Trophoblast cell (in vitro differentiated cells and primary cell): ENCODE results near the gene SIAH3.

Source experiments
- DNase-seq, 2 donors: peaks; one replicate each; pipeline ENCODE4 v3.0.0-alpha.2; 2016
- H2AFZ ChIP-seq: 2 replicates; pipeline ENCODE4 v1.6.1; 2013; ENCODE audit warnings: low read length, moderate library complexity, mild to moderate bottlenecking; ENCODE audit not compliant: insufficient read depth, poor library complexity
- H2AK5ac ChIP-seq: 2 replicates; pipeline ENCODE4 v1.6.1; 2013; ENCODE audit warnings: mild to moderate bottlenecking, low read length
- H2BK120ac ChIP-seq: 2 replicates; pipeline ENCODE4 v1.6.1; 2013; ENCODE audit warnings: low read length, mild to moderate bottlenecking, moderate library complexity; ENCODE audit not compliant: insufficient read depth, poor library complexity
- H2BK12ac ChIP-seq: 2 replicates; pipeline ENCODE4 v1.6.1; 2013; ENCODE audit warnings: mild to moderate bottlenecking, low read length, moderate library complexity
- H2BK5ac ChIP-seq: 2 replicates; pipeline ENCODE4 v1.6.1; 2013; ENCODE audit warnings: low read length, low read depth, moderate library complexity, mild to moderate bottlenecking; ENCODE audit not compliant: poor library complexity
- H3K14ac ChIP-seq: 2 replicates; pipeline ENCODE4 v1.6.1; 2013; ENCODE audit warnings: mild to moderate bottlenecking, low read length
- H3K18ac ChIP-seq: 2 replicates; pipeline ENCODE4 v1.6.1; 2013; ENCODE audit warnings: mild to moderate bottlenecking, low read length
- H3K23ac ChIP-seq: 2 replicates; pipeline ENCODE4 v1.6.1; 2013; ENCODE audit warnings: low read length
- H3K27ac ChIP-seq: 2 replicates; pipeline ENCODE4 v1.5.1; 2013; ENCODE audit warnings: low read depth, mild to moderate bottlenecking, inconsistent platforms, low read length, moderate library complexity
- H3K27me3 ChIP-seq: 2 replicates; pipeline ENCODE4 v1.6.1; 2013; ENCODE audit warnings: inconsistent platforms, mild to moderate bottlenecking, low read length, moderate library complexity; ENCODE audit not compliant: insufficient read depth
- H3K36me3 ChIP-seq, 2 experiments: 1 replicate in 1 of 2; 2 replicates in 1 of 2; pipeline ENCODE4 v1.6.1; 2013; ENCODE audit warnings: low read length in 2 of 2, mild to moderate bottlenecking in 2 of 2, moderate library complexity in 1 of 2; ENCODE audit not compliant: insufficient read depth in 2 of 2, control insufficient read depth in 1 of 2
- H3K4ac ChIP-seq: 2 replicates; pipeline ENCODE4 v1.6.1; 2013; ENCODE audit warnings: low read depth, mild to moderate bottlenecking, low read length, moderate library complexity
- H3K4me1 ChIP-seq, 2 experiments: 1 replicate in 1 of 2; 2 replicates in 1 of 2; pipeline ENCODE4 v1.6.1; 2013; ENCODE audit warnings: low read length in 2 of 2, mild to moderate bottlenecking in 2 of 2, moderate library complexity in 1 of 2; ENCODE audit not compliant: insufficient read depth in 2 of 2, control insufficient read depth in 1 of 2
- H3K4me2 ChIP-seq: 2 replicates; pipeline ENCODE4 v1.6.1; 2013; ENCODE audit warnings: inconsistent platforms, mild to moderate bottlenecking, low read length, moderate library complexity
- H3K4me3 ChIP-seq: 2 replicates; pipeline ENCODE4 v1.5.1; 2013; ENCODE audit warnings: mild to moderate bottlenecking, low read depth, low read length, inconsistent platforms
- H3K79me1 ChIP-seq: one replicate; pipeline ENCODE4 v1.6.1; 2013; ENCODE audit warnings: low read length
- H3K79me2 ChIP-seq: 2 replicates; pipeline ENCODE4 v1.6.1; 2013; ENCODE audit warnings: low read length, mild to moderate bottlenecking; ENCODE audit not compliant: control insufficient read depth, insufficient read depth, poor library complexity
- H3K9ac ChIP-seq: 2 replicates; pipeline ENCODE4 v1.6.1; 2013; ENCODE audit warnings: mild to moderate bottlenecking, low read length
- H3K9me3 ChIP-seq: 2 replicates; pipeline ENCODE4 v1.6.1; 2013; ENCODE audit warnings: low read depth, mild to moderate bottlenecking, control low read depth, inconsistent platforms, low read length; ENCODE audit not compliant: insufficient read depth
- H4K12ac ChIP-seq: 2 replicates; pipeline ENCODE4 v1.6.1; 2013; ENCODE audit warnings: low read depth, mild to moderate bottlenecking, low read length, moderate library complexity
- H4K8ac ChIP-seq: 2 replicates; pipeline ENCODE4 v1.6.1; 2013; ENCODE audit warnings: low read depth, mild to moderate bottlenecking, low read length, moderate library complexity
- H4K91ac ChIP-seq: one replicate; pipeline ENCODE4 v1.6.1; 2013; ENCODE audit warnings: low read depth, mild to moderate bottlenecking, low read length, moderate library complexity
- WGBS: extraction: QIAGEN DNeasy Blood & Tissue Kit; methylation state at CpG from one replicate; pipeline ENCODE4 v1.1.7; 2013; ENCODE audit warnings: missing lambda C conversion rate; ENCODE audit not compliant: insufficient read length, insufficient coverage; ENCODE audit errors: extremely low coverage; 5-methylcytosine and 5-hydroxymethylcytosine counted together

The SIAH3 gene

DNA sequence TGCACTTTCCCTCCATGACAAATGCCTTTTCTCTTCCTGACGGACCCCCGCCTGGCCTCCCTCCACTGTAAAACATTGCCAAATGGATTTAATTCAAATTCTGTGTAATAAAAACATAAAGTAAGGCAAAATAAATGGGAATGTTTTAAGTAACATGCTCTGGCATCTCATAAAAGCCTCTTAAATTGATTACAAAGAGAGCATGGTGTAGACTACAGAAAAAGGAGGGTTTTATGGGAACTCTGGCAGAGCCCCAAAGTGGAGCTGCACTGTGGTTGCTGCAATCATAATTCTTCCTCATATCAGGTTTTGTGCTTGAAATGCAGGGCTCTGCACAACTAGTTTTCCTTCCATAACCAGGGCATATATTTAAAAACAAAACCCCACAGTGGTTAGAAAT lies 44.3 kb upstream of the SIAH3 start:
- Histone ChIP-seq H3K36me3 (no peaks in the 10 kb centered on the region), H3K4me3 (no peak overlapping the region), H4K8ac (no peak overlapping the region), H2BK5ac (no peak overlapping the region), H3K4ac (no peak overlapping the region), H3K79me2 (no peaks in the 10 kb centered on the region), H3K4me2 (no peak overlapping the region), H3K9ac (no peak overlapping the region), H3K23ac (no peak overlapping the region), H2BK120ac (no peak overlapping the region), H2BK12ac (no peak overlapping the region), H3K27ac (no peak overlapping the region), H4K91ac (no peak overlapping the region), H2AK5ac (no peak overlapping the region), H3K79me1 (no peaks in the 10 kb centered on the region), H3K27me3 (no peaks in the 10 kb centered on the region), H4K12ac (no peak overlapping the region), H3K18ac (no peak overlapping the region), H2AFZ (no peak overlapping the region), H3K14ac (no peak overlapping the region), H3K9me3 (no peaks in the 10 kb centered on the region), H3K4me1 (no peaks in the 10 kb centered on the region)
- WGBS = no CpG with 5 or more reads among the region's 2 CpGs
- no peak for DNase-seq

DNA sequence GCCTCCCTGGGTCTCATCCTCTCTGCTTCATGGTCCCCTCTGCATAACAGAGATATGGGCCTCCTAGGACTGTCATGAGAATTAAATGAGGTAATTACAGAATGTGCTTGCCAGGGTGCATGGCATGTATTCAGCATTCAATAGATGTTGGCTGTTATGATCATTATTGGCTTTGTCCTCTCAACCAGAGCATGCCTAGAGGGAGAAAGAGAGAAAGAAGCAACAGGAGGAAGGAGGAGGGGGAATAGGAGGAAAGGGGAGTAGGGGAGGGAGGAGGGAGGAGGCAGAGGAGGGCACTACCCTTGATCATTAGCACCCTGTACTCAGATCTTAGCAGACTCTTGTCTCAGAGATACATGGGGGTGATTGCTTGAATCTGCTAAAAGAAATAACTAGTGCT lies 41.0 kb upstream of the SIAH3 start:
- Histone ChIP-seq H3K36me3 (no peaks in the 10 kb centered on the region), H4K8ac (no peak overlapping the region), H4K12ac (no peak overlapping the region), H4K91ac (no peak overlapping the region), H3K79me2 (no peaks in the 10 kb centered on the region), H3K27ac (no peak overlapping the region), H2AFZ (no peak overlapping the region), H2BK120ac (no peak overlapping the region), H3K9ac (no peak overlapping the region), H3K4me1 (no peaks in the 10 kb centered on the region), H3K4me2 (no peak overlapping the region), H2BK12ac (no peak overlapping the region), H2AK5ac (no peak overlapping the region), H3K4me3 (no peak overlapping the region), H3K27me3 (no peaks in the 10 kb centered on the region), H3K79me1 (no peaks in the 10 kb centered on the region), H3K4ac (no peak overlapping the region), H2BK5ac (no peak overlapping the region), H3K14ac (no peak overlapping the region), H3K23ac (no peak overlapping the region), H3K9me3 (no peaks in the 10 kb centered on the region), H3K18ac (no peak overlapping the region)
- DNase-seq = no peak

DNA sequence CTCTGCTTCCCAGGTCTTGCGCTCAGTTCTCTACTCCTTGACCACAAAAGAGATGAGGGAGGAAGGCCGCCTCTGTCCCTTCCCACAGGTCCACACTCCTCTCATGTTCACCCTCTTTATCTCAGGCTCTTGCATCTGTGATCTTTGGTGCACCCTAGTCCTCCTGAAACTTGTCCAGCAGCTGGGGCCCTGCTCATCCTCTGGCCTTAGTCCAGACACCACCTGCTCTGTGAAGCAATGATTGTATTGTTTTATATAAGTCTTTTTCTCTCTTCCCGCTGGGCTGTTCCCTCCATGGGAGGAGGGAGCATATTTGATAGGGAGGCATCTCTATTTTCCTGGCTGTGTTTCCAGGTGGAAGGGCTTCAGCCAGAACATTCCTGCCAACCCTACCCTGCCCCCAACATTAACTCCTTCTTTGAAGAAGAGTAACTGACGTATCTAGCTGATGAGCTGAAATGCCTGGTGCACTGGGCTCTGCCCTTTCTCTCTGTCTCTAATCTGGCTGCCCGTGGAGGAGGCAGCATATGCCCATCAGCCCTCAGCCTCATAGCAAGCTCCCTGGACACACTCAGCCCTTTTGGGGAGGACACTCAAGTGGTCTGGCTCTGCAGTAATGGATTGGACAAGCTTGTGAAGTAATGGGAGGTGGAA lies 38.2 kb upstream of the SIAH3 start:
- H3K4me2 ChIP-seq = no peak overlapping the region
- H3K27ac ChIP-seq = no peak overlapping the region
- H3K9ac ChIP-seq = no peak overlapping the region
- no peak overlapping the region for H3K18ac ChIP-seq
- H3K9me3 ChIP-seq = no peaks in the 10 kb centered on the region
- H3K4me1 ChIP-seq = no peaks in the 10 kb centered on the region
- no peak overlapping the region for H2AK5ac ChIP-seq
- no peak overlapping the region for H4K12ac ChIP-seq
- no peak overlapping the region for H2BK120ac ChIP-seq
- no peak overlapping the region for H3K4ac ChIP-seq
- no peak overlapping the region for H3K14ac ChIP-seq
- H3K27me3 ChIP-seq = no peaks in the 10 kb centered on the region
- H3K79me2 ChIP-seq = no peaks in the 10 kb centered on the region
- no peak overlapping the region for H4K91ac ChIP-seq
- no peak overlapping the region for H3K23ac ChIP-seq
- no peaks in the 10 kb centered on the region for H3K36me3 ChIP-seq
- WGBS = no CpG with 5 or more reads among the region's 5 CpGs
- no peaks in the 10 kb centered on the region for H3K79me1 ChIP-seq
- H2AFZ ChIP-seq = no peak overlapping the region
- H3K4me3 ChIP-seq = no peak overlapping the region
- no peak overlapping the region for H2BK12ac ChIP-seq
- DNase-seq = no peak
- no peak overlapping the region for H4K8ac ChIP-seq
- H2BK5ac ChIP-seq = no peak overlapping the region

DNA sequence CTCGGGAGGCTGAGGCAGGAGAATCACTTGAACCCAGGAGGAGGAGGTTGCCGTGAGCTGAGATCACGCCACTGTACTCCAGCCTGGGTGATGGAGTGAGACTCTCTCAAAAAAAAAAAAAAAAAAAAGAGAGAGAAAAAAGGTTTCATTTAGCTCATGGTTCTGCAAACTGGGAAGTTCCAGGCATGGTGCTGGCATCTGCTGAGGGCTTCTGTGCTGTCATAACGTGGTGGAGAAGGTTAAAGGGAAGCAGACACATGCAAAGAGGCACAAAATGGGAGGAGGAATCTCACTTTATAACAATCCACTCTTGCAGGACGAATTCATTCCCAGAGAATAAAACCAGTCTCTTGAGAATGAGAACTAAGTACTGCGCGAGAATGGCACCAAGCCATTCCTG lies 34.9 kb upstream of the SIAH3 start:
- no peak overlapping the region for H2AFZ ChIP-seq
- no peak overlapping the region for H3K4me3 ChIP-seq
- H3K23ac ChIP-seq = no peak overlapping the region
- no peaks in the 10 kb centered on the region for H3K27me3 ChIP-seq
- H3K4me1 ChIP-seq = no peaks in the 10 kb centered on the region
- no CpG with 5 or more reads among the region's 7 CpGs for WGBS
- H3K18ac ChIP-seq = no peak overlapping the region
- H3K27ac ChIP-seq = no peak overlapping the region
- H3K4ac ChIP-seq = no peak overlapping the region
- H3K4me2 ChIP-seq = no peak overlapping the region
- no peak overlapping the region for H2AK5ac ChIP-seq
- H3K79me1 ChIP-seq = no peaks in the 10 kb centered on the region
- DNase-seq = no peak
- no peak overlapping the region for H2BK5ac ChIP-seq
- no peak overlapping the region for H4K12ac ChIP-seq
- no peak overlapping the region for H4K8ac ChIP-seq
- no peak overlapping the region for H4K91ac ChIP-seq
- H2BK12ac ChIP-seq = no peak overlapping the region
- no peak overlapping the region for H3K14ac ChIP-seq
- H3K79me2 ChIP-seq = no peaks in the 10 kb centered on the region
- H3K9ac ChIP-seq = no peak overlapping the region
- no peaks in the 10 kb centered on the region for H3K9me3 ChIP-seq
- H2BK120ac ChIP-seq = no peak overlapping the region
- H3K36me3 ChIP-seq = no peaks in the 10 kb centered on the region
